SU-DHL-6 (cell line): ENCODE data around the gene CRYBG1.

Source experiments
- CTCF ChIP-seq: fragments of 200-600 bp; sonication (generic); IDR thresholded peaks from one replicate; pipeline ENCODE4 v1.5.1; 2017; ENCODE audit warnings: antibody characterized with exemption, mild to moderate bottlenecking, low read length, moderate library complexity; ENCODE audit not compliant: insufficient read depth, poor library complexity, severe bottlenecking
- EZH2phosphoT487 ChIP-seq: fragments of 200-600 bp; sonication (generic), shearing (Covaris generic); conservative IDR thresholded peaks from 2 replicates; pipeline ENCODE4 v1.6.1; 2018; ENCODE audit warnings: mild to moderate bottlenecking, antibody characterized with exemption, low read length, moderate library complexity, mixed read lengths

GRCh38 chr6:106324726-106325335 is 35.7 kb upstream of the CRYBG1 start:
- TF ChIP-seq CTCF (no peak), EZH2phosphoT487 (no peak)
